ENCODE data around the gene HARBI1. TPM values are rescaled to one million over a fixed set of nuclear protein-coding genes. Genes with fewer than 3 reads are reported as not detected.

HARBI1 gene
- total RNA-seq, 1 donor from 2014 or later: 5.3 TPM

DNA sequence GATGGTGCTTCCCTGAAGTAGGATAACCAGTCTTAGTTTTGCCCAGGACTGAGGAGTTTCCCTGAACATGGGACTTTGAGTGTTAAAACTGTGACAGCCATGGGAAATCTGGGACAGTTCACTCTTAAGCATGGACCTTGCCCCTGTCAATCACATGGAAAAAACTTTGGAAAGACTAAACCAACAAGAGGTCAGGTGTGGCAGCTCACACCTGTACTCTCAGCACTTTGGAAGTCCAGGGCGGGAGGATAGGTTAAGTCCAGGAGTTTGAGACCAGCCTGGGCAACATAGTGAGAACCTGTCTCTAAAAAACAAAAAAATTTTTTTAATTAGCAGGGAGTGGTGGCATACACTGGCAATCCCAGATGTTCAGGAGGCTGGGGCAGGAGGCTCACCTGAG, 19.9 kb downstream of the HARBI1 start:
- TF ChIP-seq EZH2 (IDR thresholded peaks at IDR 0.05) (no peak), EZH2phosphoT487 (IDR thresholded peaks at IDR 0.05) (no peak)
- TF ChIP-seq, protein P1, sequence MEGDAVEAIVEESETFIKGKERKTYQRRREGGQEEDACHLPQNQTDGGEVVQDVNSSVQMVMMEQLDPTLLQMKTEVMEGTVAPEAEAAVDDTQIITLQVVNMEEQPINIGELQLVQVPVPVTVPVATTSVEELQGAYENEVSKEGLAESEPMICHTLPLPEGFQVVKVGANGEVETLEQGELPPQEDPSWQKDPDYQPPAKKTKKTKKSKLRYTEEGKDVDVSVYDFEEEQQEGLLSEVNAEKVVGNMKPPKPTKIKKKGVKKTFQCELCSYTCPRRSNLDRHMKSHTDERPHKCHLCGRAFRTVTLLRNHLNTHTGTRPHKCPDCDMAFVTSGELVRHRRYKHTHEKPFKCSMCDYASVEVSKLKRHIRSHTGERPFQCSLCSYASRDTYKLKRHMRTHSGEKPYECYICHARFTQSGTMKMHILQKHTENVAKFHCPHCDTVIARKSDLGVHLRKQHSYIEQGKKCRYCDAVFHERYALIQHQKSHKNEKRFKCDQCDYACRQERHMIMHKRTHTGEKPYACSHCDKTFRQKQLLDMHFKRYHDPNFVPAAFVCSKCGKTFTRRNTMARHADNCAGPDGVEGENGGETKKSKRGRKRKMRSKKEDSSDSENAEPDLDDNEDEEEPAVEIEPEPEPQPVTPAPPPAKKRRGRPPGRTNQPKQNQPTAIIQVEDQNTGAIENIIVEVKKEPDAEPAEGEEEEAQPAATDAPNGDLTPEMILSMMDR (IDR thresholded peaks at IDR 0.05): no peak
- H3F3A ChIP-seq (ENCODE audit: low read depth): peaks cover 6% of the 10 kb centered on the region
- Mint-ChIP-seq H3K27ac (no peak overlapping the region), H3K4me3 (no peak overlapping the region), H3K9me3 (no peaks in the 10 kb centered on the region), H3K36me3 (no peaks in the 10 kb centered on the region), H3K4me1 (peaks cover 18% of the 10 kb centered on the region), H3K27me3 (ENCODE audit: insufficient read depth, low read depth) (peaks cover 5% of the 10 kb centered on the region)
- no peak overlapping the region for H3K4me3 ChIP-seq
- H4K20me1 ChIP-seq (ENCODE audit: low read depth): peaks cover 16% of the 10 kb centered on the region
- peaks cover 9% of the 10 kb centered on the region for H3K4me1 ChIP-seq
- peaks cover 16% of the 10 kb centered on the region for H3K79me2 ChIP-seq (ENCODE audit: low read depth)
- no peaks in the 10 kb centered on the region for H3K27me3 ChIP-seq
- H3K9ac ChIP-seq: no peak overlapping the region
- no peak overlapping the region for H2AFZ ChIP-seq (replicated peaks)
- H3K27ac ChIP-seq: no peak overlapping the region
- DNase-seq (ENCODE audit: low spot score): no peak
- no peak overlapping the region for H3K4me2 ChIP-seq
- H3K9me3 ChIP-seq (ENCODE audit: low read depth): no peaks in the 10 kb centered on the region
- no peaks in the 10 kb centered on the region for H3K36me3 ChIP-seq

DNA sequence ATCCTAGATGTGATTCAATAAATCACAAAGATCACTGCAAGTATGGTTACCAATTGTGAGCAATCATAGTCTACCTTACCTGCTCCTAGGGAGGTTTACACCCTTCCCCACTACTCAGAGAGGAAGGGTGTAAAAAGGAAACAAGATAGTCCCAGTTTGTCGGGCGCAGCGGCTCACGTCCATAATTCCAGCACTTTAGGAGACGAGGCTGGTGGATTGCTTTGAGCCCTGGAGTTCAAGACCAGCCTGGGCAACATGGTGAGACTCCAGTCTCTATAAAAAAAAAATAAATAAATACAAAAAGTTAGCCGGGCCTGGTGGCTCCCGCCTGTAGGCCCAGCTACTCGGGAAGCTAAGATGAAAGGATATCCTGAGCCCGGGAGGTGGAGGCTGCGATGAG, 22.2 kb downstream of the HARBI1 start:
- peak overlapping the region; percentile 89 for H3K4me2 ChIP-seq
- H3K9me3 ChIP-seq (ENCODE audit: low read depth): no peaks in the 10 kb centered on the region
- peaks cover 11% of the 10 kb centered on the region for H3K4me1 ChIP-seq
- peaks cover 33% of the 10 kb centered on the region for H4K20me1 ChIP-seq (ENCODE audit: low read depth)
- DNase-seq (ENCODE audit: low spot score): no peak
- Mint-ChIP-seq H3K9me3 (no peaks in the 10 kb centered on the region), H3K36me3 (peaks cover 2% of the 10 kb centered on the region), H3K4me3 (peak overlapping the region; percentile 98), H3K4me1 (peaks cover 25% of the 10 kb centered on the region), H3K27ac (no peak overlapping the region), H3K27me3 (ENCODE audit: insufficient read depth, low read depth) (peaks cover 5% of the 10 kb centered on the region)
- no peak for TF ChIP-seq EZH2 (IDR thresholded peaks at IDR 0.05)
- TF ChIP-seq, protein P1 (IDR thresholded peaks at IDR 0.05): no peak
- TF ChIP-seq EZH2phosphoT487 (IDR thresholded peaks at IDR 0.05): no peak
- H3K4me3 ChIP-seq: no peak overlapping the region
- no peak overlapping the region for H3K9ac ChIP-seq
- H2AFZ ChIP-seq (replicated peaks): peak overlapping the region; percentile 95
- no peak overlapping the region for H3K27ac ChIP-seq
- H3K36me3 ChIP-seq: no peaks in the 10 kb centered on the region
- peaks cover 6% of the 10 kb centered on the region for H3F3A ChIP-seq (ENCODE audit: low read depth)
- H3K79me2 ChIP-seq (ENCODE audit: low read depth): peaks cover 40% of the 10 kb centered on the region
- H3K27me3 ChIP-seq: no peaks in the 10 kb centered on the region

DNA sequence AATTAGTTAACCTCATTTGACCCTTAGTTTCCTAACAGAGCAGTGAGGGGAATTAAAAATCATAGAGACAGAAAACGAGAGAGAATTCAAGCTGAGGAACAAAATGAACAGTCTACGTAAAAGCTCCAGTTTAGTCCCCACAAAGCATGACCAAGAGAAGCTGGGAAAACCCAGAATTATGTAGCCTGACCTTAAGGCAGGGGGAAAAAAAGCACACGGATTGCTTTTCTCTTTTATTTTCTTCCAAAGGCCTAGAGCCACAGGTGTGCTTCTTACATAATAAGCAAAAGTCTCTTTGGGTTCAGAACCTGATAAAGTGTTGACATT, 22.7 kb downstream of the HARBI1 start:
- H3K9me3 Mint-ChIP-seq: no peaks in the 10 kb centered on the region
- DNase-seq (ENCODE audit: low spot score): no peak
- Histone ChIP-seq H3K36me3 (no peaks in the 10 kb centered on the region), H3F3A (ENCODE audit: low read depth) (peaks cover 6% of the 10 kb centered on the region), H3K4me1 (peaks cover 11% of the 10 kb centered on the region), H4K20me1 (ENCODE audit: low read depth) (peaks cover 36% of the 10 kb centered on the region), H3K27me3 (no peaks in the 10 kb centered on the region), H3K9ac (no peak overlapping the region), H3K27ac (peak overlapping the region; percentile 77), H2AFZ (replicated peaks) (peak overlapping the region; percentile 95), H3K4me2 (peak overlapping the region; percentile 89), H3K4me3 (peak overlapping the region; percentile 97), H3K79me2 (ENCODE audit: low read depth) (peaks cover 45% of the 10 kb centered on the region), H3K9me3 (ENCODE audit: low read depth) (no peaks in the 10 kb centered on the region)
- peaks cover 25% of the 10 kb centered on the region for H3K4me1 Mint-ChIP-seq
- H3K4me3 Mint-ChIP-seq: peak overlapping the region; percentile 98
- TF ChIP-seq EZH2phosphoT487 (IDR thresholded peaks at IDR 0.05) (no peak), EZH2 (IDR thresholded peaks at IDR 0.05) (no peak)
- TF ChIP-seq, protein P1 (IDR thresholded peaks at IDR 0.05): no peak
- peaks cover 2% of the 10 kb centered on the region for H3K36me3 Mint-ChIP-seq
- H3K27me3 Mint-ChIP-seq (ENCODE audit: insufficient read depth, low read depth): peaks cover 5% of the 10 kb centered on the region
- peak overlapping the region; percentile 64 for H3K27ac Mint-ChIP-seq

Measured in neural progenitor cell (in vitro differentiated cells).